NCI-H446 (cell line): ENCODE data around the gene NFIX.

Experiments
- DNase-seq, 2 experiments: peaks; one replicate each; lab custom pipeline; 2025; lab: John Stamatoyannopoulos, UW

Gene NFIX

GRCh38 chr19:13091400-13092157, 96.3 kb downstream of the NFIX start:
- DNase-seq: peak; percentile 38 to 72

DNA sequence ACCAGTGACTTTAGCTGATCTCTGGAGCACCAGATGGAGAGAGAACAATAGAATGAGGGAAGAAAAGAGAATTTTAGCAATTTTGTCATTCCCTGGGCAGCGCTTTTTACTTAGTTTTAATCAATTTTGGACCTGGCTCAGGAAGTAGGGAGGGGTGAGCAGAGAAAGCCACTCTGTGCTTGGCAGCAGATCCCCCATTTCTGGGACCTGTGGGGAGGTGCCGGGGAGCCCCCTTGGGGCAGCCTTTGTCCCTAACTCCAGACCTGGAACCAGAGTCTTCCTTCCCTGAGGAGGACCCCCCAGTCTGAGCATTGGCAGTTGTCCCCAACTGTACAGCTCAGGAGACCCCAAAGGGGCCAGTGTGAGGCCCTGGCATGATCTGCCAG, 96.9 kb downstream of the NFIX start:
- no peak for DNase-seq

DNA sequence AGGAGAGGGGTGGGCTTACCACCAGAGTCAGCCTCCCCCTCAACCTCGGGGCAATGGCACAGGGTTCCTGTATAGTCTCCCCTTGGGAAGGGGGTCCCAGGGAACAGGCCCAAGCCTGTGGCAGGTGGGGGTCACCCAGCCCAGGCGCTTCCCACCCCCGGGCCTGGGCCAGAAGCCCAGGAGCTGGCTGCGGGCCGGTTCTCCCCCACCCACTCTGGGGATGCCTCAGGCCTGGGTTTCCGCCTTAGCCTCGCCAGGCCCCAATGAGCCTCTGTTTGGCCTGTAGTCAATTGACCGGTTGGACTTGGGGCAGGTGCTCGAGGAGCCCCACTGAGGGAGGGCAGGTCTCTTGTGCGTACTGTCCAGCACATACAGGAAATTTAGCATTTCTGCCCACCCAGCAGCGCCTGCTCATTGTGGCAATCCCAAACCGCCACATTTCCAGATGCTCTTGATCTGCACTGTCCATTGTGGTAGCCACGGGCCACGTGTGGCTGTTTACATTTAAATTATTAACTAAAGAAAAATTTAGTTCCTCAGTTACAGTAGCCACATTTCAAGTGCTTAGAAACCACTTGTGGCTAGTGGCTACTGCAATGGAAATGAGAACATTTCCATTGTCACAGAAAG, 97.4 kb downstream of the NFIX start:
- no peak for DNase-seq

- DNase-seq: peak; percentile 71 to 88
These were observed 98.3 kb downstream of the NFIX start for GRCh38 chr19:13093407-13094105.

DNA sequence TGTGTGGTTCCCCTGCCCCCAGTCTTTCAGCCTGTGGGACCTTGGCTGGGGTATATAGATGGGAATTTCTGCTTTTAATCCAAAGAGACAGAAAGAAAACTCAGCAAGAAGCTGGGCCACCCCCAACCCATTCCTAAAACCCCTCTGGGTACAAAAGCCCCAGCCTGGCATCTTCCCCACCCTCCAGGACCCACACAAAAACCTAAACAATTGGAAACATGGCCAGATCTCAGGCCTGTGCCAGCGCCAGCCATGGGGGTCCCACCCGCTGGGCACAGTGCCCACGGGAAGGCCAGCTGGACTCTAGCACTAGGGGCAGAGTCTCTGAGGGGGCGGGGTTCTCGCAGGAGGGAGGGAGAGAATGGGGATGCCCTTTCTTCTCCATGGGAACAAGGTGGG, 98.8 kb downstream of the NFIX start:
- peak in 1 of 2 experiments; percentile 41 for DNase-seq

DNA sequence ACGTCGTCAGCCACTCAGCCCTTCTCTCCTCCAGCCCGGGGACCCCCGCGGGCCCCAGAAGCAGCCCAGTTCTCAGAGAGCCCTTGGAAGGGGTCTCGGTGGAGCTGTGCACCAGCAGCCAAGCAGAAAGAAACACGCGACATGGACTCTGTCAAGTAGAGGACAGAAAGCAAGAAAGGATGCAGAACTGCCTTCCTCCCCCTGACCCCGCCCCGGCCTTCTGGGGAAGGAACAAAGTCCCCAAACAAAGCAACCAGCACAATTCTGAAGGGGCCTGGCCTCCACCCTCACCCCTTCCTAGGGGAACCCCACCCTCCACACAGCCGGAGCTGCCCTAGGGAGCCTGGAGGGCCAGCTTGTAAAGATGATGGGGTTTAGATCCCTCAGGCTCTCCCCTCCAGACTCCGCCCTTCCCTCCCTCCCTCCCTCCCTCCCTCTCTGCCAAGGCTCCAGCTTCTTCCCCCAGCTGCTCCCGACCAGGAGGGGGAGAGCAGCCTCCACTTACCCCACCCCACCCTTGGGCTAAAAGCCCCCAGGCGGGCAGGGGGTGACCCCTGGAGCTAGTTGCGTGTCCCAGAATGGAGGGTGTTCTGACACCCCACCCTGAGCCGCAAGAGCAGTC, 99.6 kb downstream of the NFIX start:
- no peak for DNase-seq

DNA sequence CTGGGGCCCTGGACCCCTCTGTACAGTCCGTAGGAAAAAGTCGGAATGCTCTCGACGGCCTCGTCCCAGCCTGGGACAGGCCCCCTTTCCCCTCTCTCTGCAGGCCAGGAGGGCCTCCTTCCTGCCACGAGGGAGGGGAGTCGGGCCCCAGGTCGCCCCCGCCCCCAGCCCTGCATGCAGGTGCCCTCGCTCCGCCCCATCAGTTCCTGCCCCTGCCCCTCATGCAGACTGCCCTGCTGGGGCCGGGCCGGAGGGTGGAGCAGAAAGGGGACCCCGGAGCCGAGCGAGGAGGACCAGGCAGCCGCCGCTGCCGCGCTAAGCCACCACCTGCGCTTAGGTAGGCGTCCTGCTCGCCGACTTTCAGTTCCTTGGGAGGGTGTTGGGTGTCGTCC, 100.1 kb downstream of the NFIX start:
- no peak for DNase-seq

DNA sequence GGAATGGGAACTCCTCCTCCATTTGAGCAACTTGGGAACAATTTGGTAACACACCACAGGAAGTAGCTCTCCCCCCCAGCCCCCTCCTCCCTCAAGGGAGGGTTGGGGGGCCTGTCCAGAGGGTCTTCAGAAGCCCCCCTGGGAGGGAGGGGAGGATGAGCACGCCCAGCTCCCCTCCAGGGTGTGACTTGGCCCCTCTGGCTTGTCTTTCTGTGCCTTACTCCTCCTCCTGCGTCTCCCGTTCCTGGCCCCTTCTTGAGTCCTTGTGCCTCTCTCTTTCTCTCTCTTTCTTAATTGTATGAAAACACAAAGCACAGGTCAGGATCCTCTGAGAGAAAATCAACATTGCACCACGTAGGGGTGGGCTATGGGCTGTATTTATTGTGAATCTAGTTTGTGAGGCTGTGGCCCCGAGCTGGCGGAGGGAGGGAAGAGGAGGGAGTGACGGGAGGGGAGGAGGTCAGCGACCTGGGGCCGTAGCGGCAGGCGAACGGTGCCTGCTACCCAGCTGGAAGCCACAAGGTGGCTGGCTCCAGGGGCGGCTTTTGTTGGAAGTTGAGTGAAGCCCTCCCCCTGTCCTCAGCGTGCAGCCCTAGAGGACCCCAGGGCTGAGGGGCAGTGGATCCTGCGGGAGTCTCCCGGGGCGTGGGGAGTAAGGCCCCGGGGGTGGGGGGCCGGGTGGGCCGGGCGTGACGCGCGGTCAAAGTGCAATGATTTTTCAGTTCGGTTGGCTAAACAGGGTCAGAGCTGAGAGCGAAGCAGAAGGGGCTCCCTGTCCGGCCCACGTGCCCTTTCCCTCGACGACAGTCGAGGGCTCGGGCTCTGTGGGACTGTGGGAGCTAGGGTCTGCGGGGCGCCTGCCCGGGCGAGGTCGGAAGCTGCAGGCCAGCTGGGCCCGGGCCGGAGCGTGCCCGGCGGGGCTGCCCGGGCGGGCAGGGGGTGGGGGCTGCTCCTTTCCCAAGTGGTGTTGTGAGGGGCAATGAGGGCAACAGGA, 101.0 kb downstream of the NFIX start:
- DNase-seq: no peak

DNA sequence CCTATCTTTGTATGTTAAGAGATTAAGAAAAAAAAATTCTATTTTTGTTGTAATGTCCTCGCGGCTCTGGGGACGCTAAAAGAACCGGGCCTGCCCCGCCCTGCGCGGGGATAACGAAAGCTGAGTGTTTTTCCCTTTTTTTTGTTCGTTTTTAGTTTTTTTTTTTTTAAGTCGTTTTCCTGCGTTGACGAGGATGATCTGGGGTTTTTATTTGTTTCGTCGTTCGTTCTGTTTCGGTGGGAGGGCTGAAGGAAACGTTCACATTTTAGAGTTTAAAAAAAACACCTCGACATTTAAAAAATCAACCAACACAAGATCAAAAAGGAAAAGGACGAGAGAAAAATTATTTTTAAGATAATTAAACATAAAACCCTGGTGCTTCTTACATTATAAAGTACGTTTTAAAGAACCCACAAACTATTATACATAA, 101.8 kb downstream of the NFIX start:
- DNase-seq: no peak

- DNase-seq: no peak
These were observed 102.4 kb downstream of the NFIX start for GRCh38 chr19:13097463-13098258.

- no peak for DNase-seq
These were observed 103.2 kb downstream of the NFIX start for GRCh38 chr19:13098277-13099072.

DNA sequence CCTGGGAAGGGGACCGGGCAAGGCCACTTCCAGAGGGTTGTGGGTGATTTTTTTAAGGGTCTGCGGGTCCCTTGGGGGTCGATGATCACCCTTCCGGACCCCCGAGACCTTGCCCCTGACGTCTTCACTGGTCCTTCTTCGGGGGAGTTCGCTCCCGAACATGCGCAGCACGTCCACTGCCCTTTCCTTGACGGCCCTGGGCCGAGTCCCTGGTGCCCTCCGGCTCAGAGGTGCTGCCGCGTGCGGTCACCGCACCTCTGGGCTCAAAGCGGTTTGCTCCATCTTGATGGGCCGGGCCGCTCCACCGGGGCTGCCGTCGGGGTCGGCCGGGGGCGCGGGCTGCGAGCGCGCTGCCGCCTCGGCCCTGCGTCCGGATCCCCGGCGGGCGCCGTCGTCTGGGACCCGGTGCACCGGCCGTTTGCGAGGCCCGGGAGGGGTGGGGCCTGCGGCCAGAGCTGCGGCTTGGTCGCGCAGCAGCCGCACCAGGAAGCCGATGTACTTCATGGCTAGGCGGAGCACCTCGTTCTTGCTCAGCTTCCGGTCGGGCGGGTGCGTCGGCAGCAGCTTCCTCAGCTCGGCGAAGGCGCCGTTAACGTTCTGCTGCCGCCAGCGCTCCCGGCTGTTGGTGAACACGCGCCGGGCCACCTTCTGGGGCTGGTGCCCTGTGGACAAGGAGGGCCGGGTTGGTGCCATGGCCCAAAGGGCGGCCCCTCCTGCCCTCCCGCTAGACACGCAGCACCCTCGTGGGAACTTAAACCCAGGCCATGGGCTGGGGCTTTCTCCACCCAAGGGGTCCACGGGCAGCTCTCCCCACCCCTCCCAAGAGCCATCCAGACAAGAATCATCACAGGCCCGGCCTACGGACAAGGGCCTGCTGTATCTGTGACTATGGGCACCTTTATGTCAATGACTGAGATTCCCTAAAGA, 104.1 kb downstream of the NFIX start:
- no peak for DNase-seq

GRCh38 chr19:13100031-13100588, 104.8 kb downstream of the NFIX start:
- no peak for DNase-seq

GRCh38 chr19:13100841-13101589, 105.7 kb downstream of the NFIX start:
- no peak for DNase-seq

DNA sequence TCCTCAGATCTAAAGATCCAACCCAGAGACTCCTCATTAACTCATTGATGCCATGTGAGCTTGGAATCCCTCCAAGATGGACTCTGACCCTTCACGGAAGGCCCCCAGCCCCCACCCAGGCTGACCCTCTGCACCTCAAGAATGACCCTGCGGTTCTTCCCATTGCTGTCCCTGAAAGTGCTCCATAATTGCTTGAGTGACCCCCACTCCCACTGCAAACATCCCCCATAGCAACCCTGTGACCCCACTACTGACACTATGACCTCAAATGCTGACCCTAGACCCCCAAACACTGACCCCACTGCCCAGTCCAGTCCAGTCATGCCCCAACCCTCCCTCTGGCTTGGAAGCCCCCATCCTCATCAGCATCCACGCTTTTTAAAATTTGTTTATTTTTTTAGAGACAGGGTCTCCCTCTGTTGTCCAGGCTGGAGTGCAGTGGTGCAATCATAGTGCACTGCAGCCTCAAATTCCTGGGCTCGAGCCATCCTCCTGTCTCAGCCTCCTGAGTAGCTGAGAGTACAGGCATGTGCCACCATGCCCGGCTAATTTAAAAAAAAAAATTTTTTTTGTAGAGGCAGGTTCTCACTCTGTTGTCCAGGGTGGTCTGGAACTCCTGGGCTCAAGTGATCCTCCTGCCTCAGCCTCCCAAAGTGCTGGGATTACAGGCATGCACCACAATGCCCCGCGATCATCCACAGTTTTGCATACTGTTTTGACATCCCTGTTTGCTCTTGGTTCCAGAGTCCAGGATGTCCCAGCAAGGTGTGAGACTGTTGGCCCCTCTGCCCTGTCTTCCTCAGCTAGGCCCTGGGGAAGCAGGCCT, 106.5 kb downstream of the NFIX start:
- no peak for DNase-seq

DNA sequence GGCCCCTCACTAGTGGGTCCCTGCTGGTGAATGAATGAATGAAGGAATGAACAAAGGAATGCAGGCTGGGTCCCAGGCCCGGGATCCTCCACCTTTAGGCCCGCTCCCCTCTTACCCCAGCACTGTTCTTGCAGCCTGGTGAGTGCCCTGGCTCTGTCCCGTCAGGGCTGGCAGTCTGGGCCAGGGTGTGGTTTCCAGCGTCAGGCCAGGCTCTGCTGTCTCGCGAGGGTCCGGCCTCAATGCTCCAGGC, 107.1 kb downstream of the NFIX start:
- DNase-seq: no peak
